Natural killer cell (primary cell): ENCODE results near the gene SCYL1. TPM values are rescaled to one million over a fixed set of nuclear protein-coding genes. Genes with fewer than 3 reads are reported as not detected.
A peak's percentile ranks its signal among the peaks of the same experiment; 100 is the strongest.

Source experiments
- ATAC-seq, 3 donors: fragments of 150-1000 bp in 2 of 3; fragments of 200-7000 bp in 1 of 3; cut with Tn5 transposase; 1 replicate in 1 of 3; 2 replicates in 2 of 3; pipeline ENCODE4 v1.10.0; 2021; ENCODE audit warnings: mild to moderate bottlenecking in 2 of 3, moderate library complexity in 2 of 3
- DNase-seq, 2 donors: peaks; one replicate each; pipeline versions ENCODE4 v3.0.0 to v3.0.0-alpha.2; 2013 to 2021; ENCODE audit warnings: mixed read lengths in 1 of 2
- H3K27ac ChIP-seq: one replicate; pipeline ENCODE4 v1.5.1; 2013; ENCODE audit warnings: mild to moderate bottlenecking, low read length
- H3K27me3 ChIP-seq: one replicate; pipeline ENCODE4 v1.6.1; 2013; ENCODE audit warnings: low read length; ENCODE audit not compliant: control insufficient read depth, insufficient read depth
- H3K36me3 ChIP-seq: one replicate; pipeline ENCODE4 v1.6.1; 2013; ENCODE audit warnings: low read length; ENCODE audit not compliant: control insufficient read depth, insufficient read depth
- H3K4me1 ChIP-seq: one replicate; pipeline ENCODE4 v1.6.1; 2013; ENCODE audit warnings: low read length; ENCODE audit not compliant: control insufficient read depth, insufficient read depth
- H3K4me3 ChIP-seq: one replicate; pipeline ENCODE4 v1.5.1; 2013; ENCODE audit warnings: low read length
- H3K9me3 ChIP-seq: one replicate; pipeline ENCODE4 v1.6.1; 2013; ENCODE audit warnings: low read length; ENCODE audit not compliant: control insufficient read depth, insufficient read depth
- H3K27ac Mint-ChIP-seq, 2 donors: one replicate each; pipeline ENCODE4 v1.8.0; 2022; ENCODE audit warnings: mild to moderate bottlenecking in 2 of 2, mixed read lengths in 2 of 2, moderate library complexity in 1 of 2
- H3K27me3 Mint-ChIP-seq, 2 donors: one replicate each; pipeline ENCODE4 v1.8.0; 2022; ENCODE audit warnings: low read depth in 2 of 2, mixed read lengths in 2 of 2
- H3K36me3 Mint-ChIP-seq: one replicate; pipeline ENCODE4 v1.8.0; 2022; ENCODE audit warnings: mixed read lengths
- H3K4me1 Mint-ChIP-seq, 2 donors: one replicate each; pipeline ENCODE4 v1.8.0; 2022; ENCODE audit warnings: mixed read lengths in 2 of 2
- H3K4me3 Mint-ChIP-seq: one replicate; pipeline ENCODE4 v1.8.0; 2022; ENCODE audit warnings: mild to moderate bottlenecking, moderate library complexity, mixed read lengths
- H3K9me3 Mint-ChIP-seq, 2 donors: one replicate each; pipeline ENCODE4 v1.8.0; 2022; ENCODE audit warnings: mixed read lengths in 2 of 2
- WGBS: methylation state at CpG from one replicate; pipeline ENCODE4 v1.1.7; 2013; ENCODE audit warnings: missing lambda C conversion rate; ENCODE audit not compliant: insufficient coverage; 5-methylcytosine and 5-hydroxymethylcytosine counted together
- intact Hi-C: fragments of 100-400 bp; cut with micrococcal nuclease; formaldehyde crosslinking; loops from one replicate; pipeline ENCODE4 v1.14.2; 2022
- total RNA-seq, 4 donors: library from RNA; stranded (reverse); fragments of 120-200 nt in 1 of 4; gene quantifications; one replicate each; pipeline versions ENCODE4 v1.2.3 to v1.2.4, GENCODE V29; 2013 to 2022
- TF ChIP-seq, protein P1 (sequence below): fragments of 200-600 bp; IDR thresholded peaks from one replicate; pipeline ENCODE4 v1.8.0; 2022; ENCODE audit warnings: antibody characterized with exemption

The SCYL1 gene
- total RNA-seq, 3 donors from 2014 or later (not counting 1 experiment from before 2014, with no cell fraction given), result 61.7 to 79.9 (median 71.3) TPM

- 89% methylated on average over 9 of the region's 9 CpGs for WGBS
- Histone ChIP-seq H3K4me1 (peaks cover 80% of the 10 kb centered on the region), H3K4me3 (no peak overlapping the region), H3K27ac (peak overlapping the region; percentile 97), H3K27me3 (no peaks in the 10 kb centered on the region), H3K36me3 (peaks cover 5% of the 10 kb centered on the region), H3K9me3 (no peaks in the 10 kb centered on the region)
- H3K27ac Mint-ChIP-seq, result peak overlapping the region; percentile 99
- no peaks in the 10 kb centered on the region for H3K27me3 Mint-ChIP-seq
- H3K36me3 Mint-ChIP-seq, result no peaks in the 10 kb centered on the region
- TF ChIP-seq, protein P1, sequence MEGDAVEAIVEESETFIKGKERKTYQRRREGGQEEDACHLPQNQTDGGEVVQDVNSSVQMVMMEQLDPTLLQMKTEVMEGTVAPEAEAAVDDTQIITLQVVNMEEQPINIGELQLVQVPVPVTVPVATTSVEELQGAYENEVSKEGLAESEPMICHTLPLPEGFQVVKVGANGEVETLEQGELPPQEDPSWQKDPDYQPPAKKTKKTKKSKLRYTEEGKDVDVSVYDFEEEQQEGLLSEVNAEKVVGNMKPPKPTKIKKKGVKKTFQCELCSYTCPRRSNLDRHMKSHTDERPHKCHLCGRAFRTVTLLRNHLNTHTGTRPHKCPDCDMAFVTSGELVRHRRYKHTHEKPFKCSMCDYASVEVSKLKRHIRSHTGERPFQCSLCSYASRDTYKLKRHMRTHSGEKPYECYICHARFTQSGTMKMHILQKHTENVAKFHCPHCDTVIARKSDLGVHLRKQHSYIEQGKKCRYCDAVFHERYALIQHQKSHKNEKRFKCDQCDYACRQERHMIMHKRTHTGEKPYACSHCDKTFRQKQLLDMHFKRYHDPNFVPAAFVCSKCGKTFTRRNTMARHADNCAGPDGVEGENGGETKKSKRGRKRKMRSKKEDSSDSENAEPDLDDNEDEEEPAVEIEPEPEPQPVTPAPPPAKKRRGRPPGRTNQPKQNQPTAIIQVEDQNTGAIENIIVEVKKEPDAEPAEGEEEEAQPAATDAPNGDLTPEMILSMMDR, result no peak
- no peak for DNase-seq
- intact Hi-C loops, result loop anchor here (2.0 to 5.0 kb wide), 3 partner anchors 69 to 184 kb away; partner anchors contain the start of gene FRMD8
- peaks cover 60 to 81% of the 10 kb centered on the region in 2 donors for H3K4me1 Mint-ChIP-seq
- H3K9me3 Mint-ChIP-seq, result no peaks in the 10 kb centered on the region
- H3K4me3 Mint-ChIP-seq, result peak overlapping the region; percentile 98
- ATAC-seq, result no peak
These were observed 46.5 kb downstream of the SCYL1 start for GRCh38 chr11:65571420-65571819.

DNA sequence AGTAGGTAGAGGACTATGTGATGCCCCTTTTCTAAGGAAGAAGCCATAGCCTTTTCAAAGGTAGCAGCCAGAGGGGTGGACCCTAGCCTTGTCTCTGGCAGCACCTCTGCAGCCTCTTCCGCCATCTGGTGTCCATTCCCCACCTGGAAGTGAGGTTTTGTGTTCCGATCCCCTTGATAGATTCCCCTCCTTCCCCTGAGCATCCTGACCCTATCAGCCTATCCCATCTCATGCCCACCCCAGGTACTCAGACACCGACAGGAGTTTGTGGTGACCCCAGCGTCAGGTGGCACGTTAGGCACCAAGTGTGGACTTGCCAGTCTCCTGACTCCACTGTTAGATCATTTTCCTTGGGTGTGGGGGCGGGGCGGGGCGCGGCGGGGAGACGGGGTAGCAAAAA lies 47.1 kb downstream of the SCYL1 start:
- no peaks in the 10 kb centered on the region for H3K36me3 Mint-ChIP-seq
- H3K9me3 Mint-ChIP-seq, result no peaks in the 10 kb centered on the region
- ATAC-seq, result no peak
- 8% methylated on average over 11 of the region's 11 CpGs for WGBS
- Histone ChIP-seq H3K27me3 (no peaks in the 10 kb centered on the region), H3K27ac (peak overlapping the region; percentile 97), H3K4me1 (peaks cover 80% of the 10 kb centered on the region), H3K36me3 (peaks cover 5% of the 10 kb centered on the region), H3K9me3 (no peaks in the 10 kb centered on the region), H3K4me3 (peak overlapping the region; percentile 5)
- H3K27ac Mint-ChIP-seq, result peak overlapping the region; percentile 99
- intact Hi-C loops, result loop anchor here (2.0 to 5.0 kb wide), 3 partner anchors 69 to 185 kb away; partner anchors contain the start of gene FRMD8
- DNase-seq, result peak in 1 of 2 donors; percentile 58
- peak overlapping the region; percentile 98 for H3K4me3 Mint-ChIP-seq
- no peaks in the 10 kb centered on the region for H3K27me3 Mint-ChIP-seq
- TF ChIP-seq, protein P1, result no peak
- peaks cover 60 to 81% of the 10 kb centered on the region in 2 donors for H3K4me1 Mint-ChIP-seq

GRCh38 chr11:65572356-65573051 lies 47.6 kb downstream of the SCYL1 start, which contains the start of gene FAM89B:
Gene FAM89B, plus strand, starts transcription at chr11:65572538. Its CDS starts 132 bp downstream, at chr11:65572670.
- H3K4me1 ChIP-seq, result peaks cover 80% of the 10 kb centered on the region
- H3K4me3 ChIP-seq, result peak within 1 kb of the TSS; percentile 45
- no peaks in the 10 kb centered on the region for H3K36me3 Mint-ChIP-seq
- no peaks in the 10 kb centered on the region for H3K9me3 ChIP-seq
- TF ChIP-seq, protein P1, result no peak
- WGBS, result under 1% methylated on average over 86 of the region's 86 CpGs
- DNase-seq (peak; percentile 81 to 92), ATAC-seq (peak; percentile 13 to 17 (median 16))
- peak within 1 kb of the TSS; percentile 99 for H3K27ac Mint-ChIP-seq
- H3K27me3 Mint-ChIP-seq, result no peaks in the 10 kb centered on the region
- intact Hi-C loops, result loop anchor here (5.0 kb wide), 2 partner anchors 155 to 185 kb away; partner anchors contain the start of gene FRMD8
- H3K36me3 ChIP-seq, result peaks cover 5% of the 10 kb centered on the region
- H3K4me3 Mint-ChIP-seq, result peak within 1 kb of the TSS; percentile 98
- H3K9me3 Mint-ChIP-seq, result no peaks in the 10 kb centered on the region
- H3K27me3 ChIP-seq, result no peaks in the 10 kb centered on the region
- H3K27ac ChIP-seq, result peak within 1 kb of the TSS; percentile 97
- H3K4me1 Mint-ChIP-seq, result peaks cover 60 to 85% of the 10 kb centered on the region in 2 donors
